NK-92 treated with Interleukin-12 subunit alpha and Interleukin-12 subunit beta, amount 100 ng/mL, for 24 hours (cell line): Measurements from ENCODE around the gene FAM114A1.

ENCODE experiments used
- DNase-seq: peaks from one replicate; lab custom pipeline; 2025; lab: John Stamatoyannopoulos, UW

The FAM114A1 gene

DNA sequence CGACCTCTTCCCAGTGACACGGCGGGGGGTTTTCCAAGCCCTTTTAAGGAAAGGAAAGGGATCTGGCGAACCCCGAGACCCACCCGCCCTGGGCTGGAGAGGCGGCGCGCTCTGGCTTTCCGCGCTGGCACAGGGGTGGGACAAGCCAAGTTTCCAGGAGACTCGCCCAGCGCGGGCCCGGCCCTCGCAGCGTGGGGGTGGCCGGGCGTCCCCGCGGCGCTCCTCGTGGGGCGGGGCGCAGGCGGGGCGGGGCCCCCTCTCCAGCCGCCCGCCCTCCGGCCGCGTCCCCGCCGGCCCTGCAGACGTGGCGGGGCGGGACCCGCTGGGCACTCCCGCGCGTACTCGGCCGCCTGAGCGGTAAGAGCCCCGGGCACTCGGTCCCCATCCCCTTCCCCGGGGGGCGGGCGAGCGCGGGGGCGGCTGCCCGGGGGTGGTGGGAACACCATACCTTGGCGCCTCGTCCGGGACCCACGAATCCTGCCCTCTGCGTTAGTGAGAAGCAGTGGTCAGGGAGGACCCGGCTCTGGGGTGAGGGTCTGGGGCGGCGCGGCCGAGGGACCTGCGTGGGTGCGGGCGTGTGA is at the start of gene FAM114A1:
Gene FAM114A1, plus strand, starts transcription at position 329 of the 581 bp plus-strand sequence. CDS start 10,273 bp downstream, outside the sequence.
- no peak for DNase-seq

DNA sequence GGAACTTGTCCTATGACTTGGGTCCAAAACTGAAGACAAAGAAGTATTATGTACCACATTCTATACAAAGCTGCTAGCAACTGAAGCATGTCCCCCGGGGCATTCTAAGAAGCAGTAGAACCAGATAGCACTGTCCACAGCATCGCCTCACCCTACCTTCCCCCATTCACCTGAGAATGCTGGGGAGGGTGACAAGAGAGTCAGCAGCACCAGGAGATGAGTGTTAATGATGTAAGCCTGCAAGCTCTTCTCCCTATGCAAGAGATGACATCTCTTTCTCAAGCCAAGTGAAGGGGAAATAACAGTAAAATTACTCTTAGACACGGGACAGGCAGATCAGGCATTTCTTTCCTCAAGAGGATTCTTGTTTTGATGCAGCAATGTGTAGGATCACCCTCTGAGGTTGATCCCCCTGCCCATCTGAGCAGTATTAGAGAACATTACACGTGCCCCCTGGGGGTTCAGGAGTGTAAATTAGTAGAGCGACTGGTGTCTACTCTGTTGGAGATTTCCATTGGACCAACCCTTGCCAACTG is 49.1 kb upstream of the FAM114A1 start:
- DNase-seq: no peak

DNA sequence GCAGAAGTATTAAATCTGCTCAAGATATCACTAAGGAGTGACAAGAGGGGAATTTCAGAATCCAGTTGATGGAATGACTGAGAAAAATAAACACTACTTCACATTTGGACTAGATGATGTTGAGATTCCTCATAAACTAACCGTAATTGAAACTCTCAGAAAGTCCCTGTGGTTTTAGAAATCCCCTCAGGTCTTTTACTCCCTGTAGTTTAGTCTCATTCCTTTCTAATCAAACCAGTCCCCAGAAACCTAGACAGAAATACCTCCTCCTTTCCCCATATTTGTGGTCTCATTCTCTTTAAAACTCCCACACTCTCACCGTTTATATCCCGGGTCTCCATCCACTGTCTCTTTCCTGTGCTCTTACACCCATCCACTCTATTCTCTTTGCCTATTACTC is 48.0 kb upstream of the FAM114A1 start:
- no peak for DNase-seq

DNA sequence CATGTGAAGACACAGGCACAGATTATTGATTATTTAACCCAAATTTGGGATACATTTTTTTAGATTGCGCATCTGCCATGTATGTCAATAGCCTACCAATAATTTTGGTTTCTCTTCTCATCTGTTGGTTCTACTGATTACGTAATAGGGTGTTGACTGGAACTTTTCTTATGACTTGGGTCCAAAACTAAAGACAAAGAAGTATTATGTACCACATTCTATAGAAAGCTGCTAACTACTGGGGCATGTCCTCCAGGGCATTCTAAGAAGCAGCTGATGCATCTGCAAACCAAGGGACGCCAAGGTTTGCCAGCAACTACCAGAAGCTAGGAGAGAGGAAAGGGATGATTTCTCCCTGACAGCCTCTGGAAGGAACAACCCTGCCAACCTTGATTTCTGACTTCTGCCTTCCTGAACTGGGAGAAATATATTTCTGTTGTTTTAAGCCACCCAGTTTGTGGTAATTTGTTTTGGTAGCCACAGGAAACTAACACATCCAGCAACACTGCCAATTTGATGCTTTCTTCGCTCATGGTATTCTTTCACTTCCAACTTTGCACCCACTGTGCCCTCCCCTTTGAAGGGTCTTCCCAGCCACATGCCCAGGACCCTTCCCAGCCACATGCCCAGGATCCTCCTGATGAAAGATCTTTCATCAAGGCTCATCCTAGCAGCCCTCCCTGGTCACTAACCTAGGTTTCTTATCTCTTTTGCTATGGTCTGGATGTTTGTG is 47.1 kb upstream of the FAM114A1 start:
- no peak for DNase-seq

DNA sequence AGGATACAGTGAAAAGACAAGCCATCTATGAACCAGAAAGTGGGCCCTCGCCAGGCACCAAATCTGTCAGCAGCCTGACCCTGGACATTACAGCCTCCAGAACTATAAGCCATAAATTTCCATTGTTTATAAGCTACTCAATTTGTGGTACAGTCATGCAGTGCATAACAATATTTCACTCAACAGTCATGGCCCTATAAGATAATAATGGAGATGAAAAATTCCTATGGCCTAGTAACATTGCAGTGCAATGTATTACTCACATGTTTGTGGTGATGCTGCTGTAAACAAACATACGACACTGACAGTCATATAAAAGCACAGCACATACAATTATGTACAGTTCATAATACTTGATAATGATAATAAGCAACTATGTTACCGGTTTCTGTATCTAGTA is 45.9 kb upstream of the FAM114A1 start:
- DNase-seq: no peak

DNA sequence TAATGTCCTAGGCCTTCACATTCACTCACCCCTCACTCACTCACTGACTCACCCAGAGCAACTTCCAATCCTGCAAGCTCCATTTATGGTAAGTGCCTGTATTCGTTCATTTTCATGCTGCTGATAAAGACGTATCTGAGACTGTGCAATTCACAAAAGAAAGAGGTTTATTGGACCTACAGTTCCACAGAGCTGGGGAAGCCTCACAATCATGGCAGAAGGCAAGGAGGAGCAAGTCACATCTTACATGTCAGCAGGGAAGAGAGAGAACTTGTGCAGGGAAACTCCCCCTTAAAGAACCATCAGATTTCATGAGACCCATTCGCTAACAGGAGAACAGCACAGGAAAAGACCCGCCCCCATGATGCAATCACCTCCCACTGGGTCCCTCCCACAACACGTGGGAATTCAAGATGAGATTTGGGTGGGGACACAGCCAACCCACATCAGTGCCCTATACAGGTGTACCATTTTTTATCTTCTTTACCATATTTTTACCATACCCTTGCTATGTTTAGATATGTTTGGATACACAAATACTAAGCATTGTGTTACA is 44.8 kb upstream of the FAM114A1 start:
- DNase-seq: no peak

DNA sequence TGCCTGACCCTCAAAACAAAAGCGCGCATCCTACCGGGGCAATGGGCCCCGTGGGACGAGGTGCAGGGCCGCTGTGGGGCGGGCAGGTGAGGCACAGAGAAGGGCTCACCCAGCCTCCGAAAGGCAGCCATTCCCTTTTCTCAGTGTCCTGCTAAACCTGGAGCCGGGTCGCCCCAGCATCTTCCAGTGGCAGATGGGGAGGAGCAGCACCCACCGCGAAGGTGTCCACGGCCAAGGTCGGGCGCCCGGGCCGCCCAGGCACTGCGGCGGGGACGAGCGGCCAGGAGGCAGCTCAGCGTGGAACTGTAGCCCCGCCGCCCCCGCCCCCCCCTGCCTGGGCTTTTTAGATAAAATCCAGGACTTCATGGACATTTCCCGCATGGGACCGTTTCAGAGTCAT is 43.8 kb upstream of the FAM114A1 start:
- no peak for DNase-seq

DNA sequence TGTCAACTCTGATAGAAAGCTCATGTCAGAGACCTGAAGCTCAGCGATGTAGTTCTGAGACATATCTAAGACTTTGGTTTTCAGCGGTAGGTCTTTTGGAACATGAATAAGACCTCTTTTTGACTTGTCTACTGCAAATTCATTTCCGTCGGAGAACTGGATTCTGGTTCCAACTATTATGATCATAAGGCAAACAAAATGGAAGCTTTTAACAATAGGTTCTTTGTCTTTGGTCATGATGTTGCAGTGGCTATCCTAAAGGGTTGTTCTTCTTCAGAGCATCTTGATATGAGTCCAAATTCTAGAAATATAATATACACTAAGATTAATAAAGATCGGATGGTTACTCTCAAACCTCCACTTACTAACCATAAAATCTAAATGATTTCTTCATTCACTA is 38.4 kb upstream of the FAM114A1 start:
- no peak for DNase-seq

DNA sequence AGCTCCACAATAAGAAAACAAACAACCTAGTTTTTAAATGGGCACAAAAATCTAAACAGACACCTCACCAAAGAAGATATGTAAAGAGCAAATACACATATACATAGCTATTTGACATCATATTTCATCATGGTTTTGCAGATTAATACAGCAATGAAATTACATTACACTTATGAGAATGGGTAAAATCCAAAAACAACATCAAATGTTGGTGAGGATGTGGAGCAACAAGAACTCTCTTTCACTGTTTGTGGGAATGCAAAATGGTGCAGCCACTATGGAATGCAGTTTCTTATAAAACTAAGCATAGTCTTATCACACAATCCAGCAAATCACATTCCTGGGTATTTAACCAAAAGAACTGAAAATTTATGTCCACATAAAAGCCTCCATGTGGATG is 36.0 kb upstream of the FAM114A1 start:
- DNase-seq: no peak

DNA sequence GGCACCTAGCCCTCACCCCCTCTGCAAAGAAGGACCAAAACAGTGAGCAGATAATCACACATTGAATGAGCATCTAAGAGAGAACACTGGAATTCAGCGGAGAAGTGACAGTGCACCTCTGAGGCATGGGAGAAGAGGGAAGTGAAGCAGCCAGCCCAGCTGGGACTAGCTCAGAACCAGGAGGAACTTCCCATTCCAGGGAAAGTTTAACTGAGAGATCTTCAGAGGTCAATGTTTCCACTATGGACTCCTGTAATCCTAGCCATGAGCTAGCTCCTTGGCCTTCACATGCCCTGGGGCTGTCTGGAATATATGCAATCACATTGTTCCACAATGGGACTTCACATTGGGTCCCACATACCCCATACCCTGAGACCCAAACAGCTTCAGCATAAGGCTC is 35.4 kb upstream of the FAM114A1 start:
- no peak for DNase-seq

DNA sequence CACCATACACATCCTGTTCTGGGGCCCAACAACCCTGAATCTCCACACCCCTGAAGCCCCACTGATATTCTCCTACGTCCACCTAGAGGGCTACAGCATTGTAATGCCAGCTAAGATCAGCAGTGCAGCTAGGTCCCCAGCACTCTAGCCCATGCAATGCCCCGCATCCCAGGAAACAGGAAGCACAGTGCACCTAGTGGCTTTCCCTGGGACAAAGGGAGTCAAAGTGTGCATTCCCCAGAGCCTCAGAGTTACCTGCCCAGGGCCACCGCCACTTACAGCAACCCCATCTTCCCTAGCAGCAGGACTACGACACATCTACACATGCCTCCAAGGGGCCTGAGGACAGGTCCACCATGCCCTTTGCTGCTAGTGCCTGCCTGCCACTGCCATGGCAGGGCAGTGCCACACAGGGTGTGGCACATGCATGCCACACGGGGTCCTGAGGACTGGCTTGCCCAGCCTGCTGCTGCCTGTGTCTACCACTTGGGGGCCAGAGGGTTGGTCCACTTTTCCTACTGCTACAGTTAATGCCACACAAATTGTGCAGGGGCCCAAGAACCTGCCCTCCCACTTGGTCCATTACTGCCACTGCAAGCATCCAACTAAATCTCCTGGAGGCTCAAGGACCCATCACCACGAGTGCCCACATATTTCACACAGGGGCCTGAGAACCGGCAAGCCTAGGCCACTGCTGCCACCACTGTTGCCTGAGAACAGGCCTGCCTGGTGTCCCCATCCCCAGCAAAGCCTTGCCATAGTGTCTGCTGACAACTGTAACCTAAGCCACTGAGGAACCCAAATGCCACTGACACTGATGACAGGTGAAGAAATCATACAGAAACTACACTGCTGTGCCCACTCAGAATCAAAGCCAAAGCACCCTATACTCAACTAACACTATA is 34.7 kb upstream of the FAM114A1 start:
- no peak for DNase-seq

DNA sequence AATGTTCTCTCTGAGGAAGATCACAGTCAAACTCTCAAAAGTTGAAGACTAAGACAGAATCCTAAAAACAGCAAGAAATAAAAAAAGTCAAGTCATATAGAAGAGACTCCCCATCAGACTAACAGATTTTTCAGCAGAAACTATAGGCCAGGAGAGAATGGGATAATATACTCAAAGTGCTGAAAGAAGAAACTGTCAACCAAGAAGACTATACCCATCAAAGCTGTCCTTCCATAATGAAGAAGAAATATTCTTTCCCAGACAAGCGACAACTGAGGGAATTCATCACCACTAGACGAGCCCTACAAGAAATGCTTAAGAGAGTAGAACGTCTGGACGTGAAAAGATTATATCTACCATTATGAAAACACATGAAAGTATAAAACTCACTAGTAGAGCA is 33.0 kb upstream of the FAM114A1 start:
- DNase-seq: no peak

DNA sequence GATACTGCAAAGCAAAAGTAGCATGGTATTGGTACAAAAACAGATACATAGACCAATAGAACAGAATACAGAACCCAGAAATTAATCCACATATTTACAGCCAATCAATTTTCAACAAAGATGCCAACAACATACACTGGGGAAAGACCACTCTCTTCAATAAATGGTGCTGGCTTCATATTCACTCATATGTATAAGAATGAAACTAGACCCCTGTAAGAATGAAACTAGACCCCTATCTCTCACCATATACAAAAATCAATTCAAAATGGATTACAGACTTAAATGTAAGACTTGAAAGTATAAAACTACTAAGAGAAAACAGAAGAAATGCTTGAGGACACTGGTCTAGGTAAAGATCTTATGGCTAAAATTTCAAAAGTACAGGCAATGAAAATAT is 30.3 kb upstream of the FAM114A1 start:
- no peak for DNase-seq

DNA sequence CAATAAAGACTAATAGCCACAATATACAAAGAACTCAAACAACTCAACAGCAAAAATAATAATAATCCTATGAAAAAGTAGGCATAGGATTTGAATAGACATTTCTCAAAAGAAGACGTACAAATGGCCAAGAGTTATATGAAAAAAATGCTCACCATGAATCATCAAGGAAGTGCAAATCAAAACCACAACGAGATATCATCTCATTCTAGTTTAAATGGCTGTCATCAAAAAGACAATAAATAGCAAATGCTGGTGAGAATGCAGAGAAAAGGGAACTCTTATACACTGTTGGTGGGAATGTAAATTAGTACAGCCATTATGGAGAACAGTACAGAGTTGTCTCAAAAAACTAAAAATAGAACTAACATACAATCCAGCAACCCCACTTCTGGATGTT is 29.8 kb upstream of the FAM114A1 start:
- DNase-seq: no peak

DNA sequence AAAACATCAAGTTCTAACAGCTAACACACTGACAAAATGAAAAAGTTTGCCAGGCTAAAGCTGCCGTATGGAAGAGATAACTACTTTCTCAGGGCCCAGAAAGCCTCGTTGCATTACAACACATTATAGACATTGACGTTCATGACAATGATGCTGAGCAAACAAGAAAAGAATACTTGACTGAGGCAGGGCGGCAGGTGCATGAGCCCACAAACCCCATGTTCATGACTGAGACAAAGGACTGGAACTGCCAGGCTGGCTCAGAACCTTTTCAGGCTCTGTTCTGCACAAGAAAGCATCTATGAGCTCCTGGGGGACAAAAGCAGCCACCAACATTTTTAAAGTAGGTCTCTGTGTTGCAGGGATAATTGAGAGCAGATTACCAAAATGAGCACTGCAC is 24.6 kb upstream of the FAM114A1 start:
- DNase-seq: no peak

DNA sequence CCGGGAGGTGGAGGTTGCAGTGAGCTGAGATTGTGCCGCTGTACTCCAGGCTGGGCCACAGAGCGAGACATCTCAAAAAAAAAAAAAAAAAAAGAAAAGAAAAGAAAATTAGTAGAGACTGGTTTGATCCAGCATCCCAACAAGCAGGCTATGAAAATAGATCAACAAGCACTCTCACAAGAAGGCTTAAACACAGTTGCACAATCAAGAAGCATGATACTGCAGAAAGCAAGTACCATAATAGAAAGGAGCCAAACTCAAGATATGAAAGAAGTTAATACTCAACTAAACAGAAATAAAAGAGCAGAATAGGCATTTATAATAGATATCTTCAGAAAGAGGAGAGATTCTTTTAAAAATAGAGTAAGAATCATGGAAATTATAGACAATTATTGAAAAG is 21.6 kb upstream of the FAM114A1 start:
- DNase-seq: no peak

DNA sequence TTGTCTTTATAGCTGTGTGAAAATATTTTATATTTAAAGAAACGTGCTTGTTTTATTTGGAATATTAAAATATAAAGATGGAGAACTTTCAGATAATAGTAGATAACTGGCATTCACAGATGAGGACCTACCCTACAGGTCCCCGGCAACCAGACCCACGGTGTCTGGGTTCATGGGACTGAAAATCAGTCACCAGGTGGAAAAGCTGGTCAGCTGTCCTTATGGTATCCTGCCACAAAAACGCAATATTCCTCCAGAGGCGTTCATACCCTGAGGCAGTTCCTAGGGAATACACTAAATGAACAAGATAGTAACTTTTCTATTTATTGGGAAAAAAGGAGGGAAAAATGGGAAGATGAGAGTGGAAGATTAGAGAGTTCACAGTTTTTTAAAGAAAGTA is 12.1 kb upstream of the FAM114A1 start:
- no peak for DNase-seq

DNA sequence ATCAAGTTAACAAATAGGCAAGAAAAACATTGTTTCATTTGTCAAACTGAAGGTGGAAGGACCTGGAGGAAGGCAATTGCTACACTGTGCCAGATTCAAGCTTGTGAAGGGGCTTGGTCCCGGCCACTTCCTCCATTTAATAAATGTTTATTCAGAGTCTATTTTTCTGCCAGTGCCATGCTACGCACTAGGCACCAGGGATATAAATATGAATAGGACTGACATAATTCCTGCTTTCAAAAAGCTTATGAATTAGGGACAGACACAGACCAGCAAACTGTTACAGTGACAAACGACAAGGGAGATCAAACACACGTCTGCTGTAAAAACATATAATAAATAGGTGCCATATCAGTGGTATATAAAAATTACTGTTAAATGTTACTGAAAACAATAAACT is 11.6 kb upstream of the FAM114A1 start:
- no peak for DNase-seq

DNA sequence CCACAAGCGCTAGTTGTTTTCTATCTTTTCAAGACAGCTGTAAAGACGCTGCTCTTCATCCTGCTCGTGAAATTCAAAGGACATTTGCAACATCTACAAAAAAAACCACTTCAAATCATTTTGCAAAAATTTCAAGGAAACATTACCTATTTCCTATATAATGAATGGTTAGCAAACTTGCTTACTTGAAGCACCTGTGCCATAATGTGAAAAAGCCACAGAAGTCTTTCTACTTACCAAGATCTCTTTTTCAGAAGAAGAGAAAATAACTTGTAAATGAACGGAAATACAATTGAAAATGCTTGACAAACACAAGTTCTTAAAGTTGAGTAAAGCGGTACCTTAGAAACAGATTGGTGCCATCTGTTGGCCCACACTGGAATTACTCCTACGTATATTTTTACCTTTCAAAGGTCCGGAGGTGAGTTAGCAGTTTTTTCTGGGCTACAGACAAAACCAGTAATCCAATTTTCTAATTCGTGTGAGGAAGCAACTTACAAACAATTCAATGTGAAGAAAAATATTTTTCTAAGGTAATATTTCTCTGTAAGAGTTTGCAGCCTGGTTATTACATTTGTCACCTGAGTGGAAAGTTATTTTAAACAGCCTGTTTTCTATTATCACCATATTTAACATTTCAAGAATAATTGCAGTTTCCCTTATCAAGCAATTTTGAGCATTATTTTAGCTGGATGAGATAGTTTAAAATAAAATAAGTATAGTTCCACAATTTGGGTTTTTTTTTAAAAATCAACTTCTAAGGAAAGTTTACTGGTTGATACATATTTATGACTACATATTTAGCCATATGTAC is 10.9 kb upstream of the FAM114A1 start, which contains the start of gene TLR6:
Gene TLR6, minus strand, starts transcription at position 294 of the 814 bp plus-strand sequence. CDS start 27,344 bp downstream, outside the sequence.
- peak; percentile 17 for DNase-seq

DNA sequence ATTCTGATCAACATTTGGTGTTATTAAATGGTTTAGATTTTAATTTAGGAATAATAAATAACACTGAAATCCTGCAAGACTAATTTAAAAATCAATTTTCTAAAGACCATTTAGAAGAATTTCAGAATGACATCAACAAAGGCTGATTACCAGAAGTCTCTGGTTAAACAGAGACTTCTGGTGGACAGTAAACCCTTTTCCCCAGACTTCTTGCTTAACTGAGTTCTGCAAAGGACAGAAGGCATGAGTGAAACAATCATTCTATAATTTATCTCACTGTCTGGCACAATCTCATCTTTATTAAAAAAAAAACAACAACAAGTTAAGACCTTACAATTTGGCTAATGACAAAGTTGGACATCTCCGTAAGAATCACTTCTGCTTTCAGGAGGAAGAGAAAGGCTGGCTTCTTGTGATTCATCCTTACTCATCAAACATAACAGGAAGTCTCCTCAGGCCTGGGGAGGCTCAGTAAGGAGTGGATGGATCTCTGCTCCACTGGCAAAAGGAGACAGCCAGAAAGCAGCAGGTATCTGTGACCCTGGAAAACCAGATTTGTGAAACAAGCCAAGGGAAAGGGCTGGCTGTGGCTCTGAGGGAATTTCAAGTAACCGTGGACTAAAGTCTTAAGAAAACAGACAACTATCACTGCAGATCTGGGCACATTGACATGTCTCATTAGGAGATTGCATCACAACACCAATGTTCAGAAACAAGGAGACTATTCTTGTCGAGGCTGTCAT is 10.1 kb upstream of the FAM114A1 start:
- peak; percentile 46 for DNase-seq

DNA sequence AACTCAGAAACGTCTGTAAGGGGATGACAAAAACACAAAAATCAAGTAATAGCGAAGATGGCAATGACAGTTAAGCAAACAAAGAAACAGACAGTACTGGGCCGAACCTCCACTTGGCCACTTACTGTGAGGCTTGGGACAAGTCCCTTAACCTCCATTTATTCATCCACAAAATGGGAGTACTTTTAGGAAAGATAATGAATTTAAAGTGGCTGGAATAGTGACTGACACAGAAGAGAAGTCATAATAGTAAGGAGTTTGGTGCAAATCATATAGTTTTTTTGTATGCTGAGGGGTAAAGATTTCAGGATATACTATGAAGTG is 9.5 kb upstream of the FAM114A1 start:
- DNase-seq: no peak
